GM12892 (cell line): ENCODE data around the gene SMC1A.

Experiments used
- POLR2A ChIP-seq: IDR thresholded peaks from 2 replicates; pipeline ENCODE4 v1.6.1; 2011; ENCODE audit warnings: low read depth, low read length, control low read depth
- POLR2AphosphoS5 ChIP-seq: IDR thresholded peaks from 2 replicates; pipeline ENCODE4 v1.6.1; 2011; ENCODE audit warnings: low read depth, low read length, control low read depth

GRCh38 chrX:53403535-53403934, 18.9 kb downstream of the SMC1A start:
- TF ChIP-seq POLR2AphosphoS5 (no peak), POLR2A (no peak)
